Type B pancreatic cell (in vitro differentiated cells): ENCODE data around the gene PRDM16. TPM values are rescaled to one million over a fixed set of nuclear protein-coding genes. Genes with fewer than 3 reads are reported as not detected.

Experiments used
- DNase-seq: peaks from one replicate; pipeline ENCODE4 v3.0.0; 2021; ENCODE audit warnings: mixed read lengths; ENCODE audit not compliant: unreplicated experiment; ENCODE audit errors: extremely low spot score
- H3K27ac Mint-ChIP-seq: 2 replicates; pipeline ENCODE4 v1.8.0; 2021; ENCODE audit warnings: mild to moderate bottlenecking, mixed read lengths
- H3K27me3 Mint-ChIP-seq: 2 replicates; pipeline ENCODE4 v1.8.0; 2021; ENCODE audit warnings: mixed read lengths
- H3K36me3 Mint-ChIP-seq: 2 replicates; pipeline ENCODE4 v1.8.0; 2021; ENCODE audit warnings: mixed read lengths
- H3K4me1 Mint-ChIP-seq: one replicate; pipeline ENCODE4 v1.8.0; 2021; ENCODE audit warnings: mixed read lengths; ENCODE audit not compliant: unreplicated experiment
- H3K4me3 Mint-ChIP-seq: 2 replicates; pipeline ENCODE4 v1.8.0; 2021; ENCODE audit warnings: mild to moderate bottlenecking, mixed read lengths
- H3K9me3 Mint-ChIP-seq: 2 replicates; pipeline ENCODE4 v1.8.0; 2021; ENCODE audit warnings: mixed read lengths
- total RNA-seq: library from RNA; stranded (reverse); gene quantifications from 2 replicates; pipeline ENCODE4 v1.2.1, GENCODE V29; 2021; ENCODE audit warnings: low replicate concordance
- TF ChIP-seq, protein P1 (sequence below): fragments of 200-600 bp; sonication (generic); conservative IDR thresholded peaks from 2 replicates; pipeline ENCODE4 v1.5.0; 2021; ENCODE audit warnings: antibody characterized with exemption, mild to moderate bottlenecking

The PRDM16 gene
- total RNA-seq, 1 donor from 2014 or later: 23.6 TPM

- Mint-ChIP-seq H3K4me1 (peaks cover 41% of the 10 kb centered on the region), H3K9me3 (no peaks in the 10 kb centered on the region), H3K27me3 (peaks cover 36% of the 10 kb centered on the region), H3K4me3 (no peak overlapping the region), H3K27ac (peak overlapping the region; percentile 70), H3K36me3 (no peaks in the 10 kb centered on the region)
- no peak for DNase-seq
- TF ChIP-seq, protein P1, sequence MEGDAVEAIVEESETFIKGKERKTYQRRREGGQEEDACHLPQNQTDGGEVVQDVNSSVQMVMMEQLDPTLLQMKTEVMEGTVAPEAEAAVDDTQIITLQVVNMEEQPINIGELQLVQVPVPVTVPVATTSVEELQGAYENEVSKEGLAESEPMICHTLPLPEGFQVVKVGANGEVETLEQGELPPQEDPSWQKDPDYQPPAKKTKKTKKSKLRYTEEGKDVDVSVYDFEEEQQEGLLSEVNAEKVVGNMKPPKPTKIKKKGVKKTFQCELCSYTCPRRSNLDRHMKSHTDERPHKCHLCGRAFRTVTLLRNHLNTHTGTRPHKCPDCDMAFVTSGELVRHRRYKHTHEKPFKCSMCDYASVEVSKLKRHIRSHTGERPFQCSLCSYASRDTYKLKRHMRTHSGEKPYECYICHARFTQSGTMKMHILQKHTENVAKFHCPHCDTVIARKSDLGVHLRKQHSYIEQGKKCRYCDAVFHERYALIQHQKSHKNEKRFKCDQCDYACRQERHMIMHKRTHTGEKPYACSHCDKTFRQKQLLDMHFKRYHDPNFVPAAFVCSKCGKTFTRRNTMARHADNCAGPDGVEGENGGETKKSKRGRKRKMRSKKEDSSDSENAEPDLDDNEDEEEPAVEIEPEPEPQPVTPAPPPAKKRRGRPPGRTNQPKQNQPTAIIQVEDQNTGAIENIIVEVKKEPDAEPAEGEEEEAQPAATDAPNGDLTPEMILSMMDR: no peak
These were observed 119.4 kb downstream of the PRDM16 start for GRCh38 chr1:3188150-3188971.

DNA sequence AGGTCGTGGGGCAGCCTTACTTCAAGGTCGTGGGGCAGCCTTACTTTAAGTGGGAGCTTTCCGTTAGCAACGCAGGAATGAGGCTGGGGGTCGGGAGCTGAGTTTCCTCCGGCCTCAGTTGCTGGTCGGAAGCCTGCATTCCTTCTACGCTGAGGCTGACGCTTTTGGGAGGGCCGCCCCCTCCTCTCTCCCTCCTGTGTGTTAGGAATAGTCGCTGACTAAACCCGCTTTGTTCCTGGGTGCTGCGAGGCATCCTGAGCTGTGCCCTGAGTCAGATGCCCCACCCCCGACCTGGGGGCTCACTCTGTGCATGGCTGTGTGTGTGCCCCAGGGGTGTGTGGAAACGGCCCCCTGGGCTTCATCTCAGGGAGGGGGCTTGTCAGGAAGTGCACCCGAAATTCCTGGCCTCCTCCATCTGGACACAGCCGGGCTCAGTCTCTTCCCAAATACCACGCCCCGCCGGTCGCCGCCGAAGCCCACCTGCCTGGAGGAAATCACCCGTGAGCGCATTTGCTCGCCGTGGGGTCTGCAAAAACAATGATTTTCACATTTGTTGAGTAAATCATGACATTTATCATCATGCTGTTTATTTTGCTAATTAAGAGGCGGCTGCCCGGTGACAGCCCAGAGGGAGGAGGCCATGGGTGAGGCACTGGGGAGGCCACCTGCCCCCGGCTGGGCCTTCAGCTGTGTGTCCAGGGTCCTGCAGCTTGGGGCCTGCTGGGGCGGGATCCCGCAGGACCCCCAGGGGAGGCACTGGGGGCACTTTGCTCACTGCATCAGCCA lies 121.4 kb downstream of the PRDM16 start:
- Mint-ChIP-seq H3K36me3 (no peaks in the 10 kb centered on the region), H3K27ac (peak overlapping the region; percentile 41)
- no peak for DNase-seq

DNA sequence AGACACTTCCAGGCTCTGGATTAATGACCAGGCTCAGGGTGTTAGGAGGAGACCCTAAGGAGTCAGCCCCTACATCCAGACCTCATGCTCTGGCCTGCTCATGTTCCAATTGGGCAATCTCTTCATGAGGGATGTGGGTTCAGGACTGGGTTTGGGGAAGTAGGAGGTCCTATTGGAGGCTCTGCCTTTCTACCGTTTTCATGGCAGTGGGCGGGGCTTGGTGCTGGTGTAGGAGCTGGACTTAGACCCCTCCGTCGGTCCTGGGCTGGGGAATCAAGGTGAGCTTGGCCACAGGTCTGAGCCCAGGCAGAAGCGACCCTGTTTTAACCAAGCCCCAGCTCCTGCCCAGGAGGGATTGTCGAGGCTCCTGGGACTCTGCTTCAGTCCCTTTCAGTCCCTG lies 123.4 kb downstream of the PRDM16 start:
- Mint-ChIP-seq H3K36me3 (no peaks in the 10 kb centered on the region), H3K4me1 (peaks cover 14% of the 10 kb centered on the region), H3K27me3 (peaks cover 20% of the 10 kb centered on the region), H3K4me3 (no peak overlapping the region), H3K9me3 (no peaks in the 10 kb centered on the region), H3K27ac (no peak overlapping the region)
- no peak for DNase-seq
- TF ChIP-seq, protein P1: no peak

More for the DNA sequence above, 121.4 kb downstream of the PRDM16 start:
- TF ChIP-seq, protein P1: no peak
- no peak overlapping the region for H3K4me3 Mint-ChIP-seq
- no peaks in the 10 kb centered on the region for H3K9me3 Mint-ChIP-seq
- H3K27me3 Mint-ChIP-seq: peaks cover 25% of the 10 kb centered on the region
- peaks cover 23% of the 10 kb centered on the region for H3K4me1 Mint-ChIP-seq

DNA sequence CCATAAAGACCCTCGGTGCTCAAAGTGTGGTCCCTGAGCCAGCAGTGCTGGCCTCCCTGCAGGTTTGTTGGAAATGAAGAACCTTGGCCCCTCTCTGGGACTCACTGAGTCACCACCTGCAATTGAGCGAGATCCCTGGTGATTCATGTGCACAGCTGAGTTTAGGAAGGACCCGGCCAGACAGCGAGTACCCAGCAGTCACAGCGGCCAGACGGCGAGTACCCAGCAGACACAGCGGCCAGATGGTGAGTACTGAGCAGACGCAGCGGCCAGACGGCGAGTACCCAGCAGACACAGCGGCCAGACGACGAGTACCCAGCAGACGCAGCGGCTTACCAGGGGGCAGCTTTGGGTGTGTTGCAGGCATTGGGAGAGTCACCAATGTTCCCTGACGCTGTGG lies 123.8 kb downstream of the PRDM16 start:
- H3K4me3 Mint-ChIP-seq: no peak overlapping the region
- H3K27me3 Mint-ChIP-seq: peaks cover 21% of the 10 kb centered on the region
- no peak overlapping the region for H3K27ac Mint-ChIP-seq
- peaks cover 14% of the 10 kb centered on the region for H3K4me1 Mint-ChIP-seq
- DNase-seq: no peak
- H3K9me3 Mint-ChIP-seq: no peaks in the 10 kb centered on the region
- no peaks in the 10 kb centered on the region for H3K36me3 Mint-ChIP-seq
- TF ChIP-seq, protein P1: no peak

DNA sequence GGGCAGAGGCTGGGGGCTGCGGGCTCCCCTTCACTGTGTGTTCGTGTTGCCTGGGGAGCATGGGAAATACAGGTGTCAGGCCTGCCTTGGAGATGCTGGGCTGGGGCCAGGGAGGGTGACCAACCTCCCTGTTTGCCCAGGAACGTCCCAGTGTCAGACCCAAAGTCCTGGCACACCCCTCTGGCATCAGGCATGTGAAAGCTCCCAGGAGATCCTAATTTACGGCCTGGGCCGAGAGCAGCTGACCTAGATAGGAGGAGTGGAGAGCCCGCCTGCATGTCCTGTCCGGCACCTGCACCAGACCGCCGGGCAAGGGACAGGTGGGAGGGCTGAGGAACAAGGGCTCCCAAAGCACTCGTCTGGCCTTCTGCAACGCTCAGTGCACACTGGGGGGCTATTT lies 124.8 kb downstream of the PRDM16 start:
- H3K4me1 Mint-ChIP-seq: peaks cover 19% of the 10 kb centered on the region
- no peaks in the 10 kb centered on the region for H3K36me3 Mint-ChIP-seq

More for the DNA sequence above, 124.8 kb downstream of the PRDM16 start:
- TF ChIP-seq, protein P1: no peak
- no peak overlapping the region for H3K27ac Mint-ChIP-seq
- H3K27me3 Mint-ChIP-seq: peaks cover 31% of the 10 kb centered on the region
- DNase-seq: no peak
- H3K9me3 Mint-ChIP-seq: no peaks in the 10 kb centered on the region
- H3K4me3 Mint-ChIP-seq: no peak overlapping the region
